Vagina (tissue), 2 donors: ENCODE measurements around the gene ACAD8. TPM values are rescaled to one million over a fixed set of nuclear protein-coding genes. Genes with fewer than 3 reads are reported as not detected.
A peak's percentile ranks its signal among the peaks of the same experiment; 100 is the strongest.

Experiments
- DNase-seq, 2 donors: peaks; one replicate each; pipeline ENCODE4 v3.0.0-alpha.2; 2017; ENCODE audit errors: extremely low spot score in 2 of 2
- H3K27ac ChIP-seq: fragments of 200-600 bp; sonication (generic); one replicate; pipeline ENCODE4 v1.5.1; 2019
- H3K27me3 ChIP-seq: fragments of 200-600 bp; sonication (generic); one replicate; pipeline ENCODE4 v1.5.1; 2019
- H3K36me3 ChIP-seq, 2 donors: fragments of 200-600 bp; sonication (generic); one replicate each; pipeline ENCODE4 v1.5.1; 2017 to 2019
- H3K4me1 ChIP-seq: fragments of 200-600 bp; sonication (generic); one replicate; pipeline ENCODE4 v1.5.1; 2019
- H3K4me3 ChIP-seq, 2 donors: fragments of 200-600 bp; sonication (generic); 1 replicate in 1 of 2; 2 replicates in 1 of 2; pipeline ENCODE4 v1.5.1; 2016 to 2019
- H3K9me3 ChIP-seq: fragments of 200-600 bp; sonication (generic); one replicate; pipeline ENCODE4 v1.5.1; 2019
- CTCF ChIP-seq, 3 experiments: fragments of 450-650 bp in 2 of 3; fragments of 200-600 bp in 1 of 3; sonication (generic) in 1 of 3; IDR thresholded peaks; one replicate each; pipeline ENCODE4 v1.5.1; 2017 to 2019; ENCODE audit warnings: antibody characterized with exemption in 3 of 3, mild to moderate bottlenecking in 2 of 3, moderate library complexity in 2 of 3
- POLR2A ChIP-seq, 2 donors: fragments of 450-650 bp; IDR thresholded peaks; one replicate each; pipeline ENCODE4 v1.6.1; 2017; ENCODE audit warnings: antibody characterized with exemption in 2 of 2, mild to moderate bottlenecking in 2 of 2, moderate library complexity in 2 of 2
- POLR2AphosphoS5 ChIP-seq, 2 donors: sonication (generic); formaldehyde crosslinking; IDR thresholded peaks; one replicate each; pipeline ENCODE4 v1.9.0; 2017; ENCODE audit warnings: antibody characterized with exemption in 2 of 2, mild to moderate bottlenecking in 2 of 2, low read depth in 1 of 2; ENCODE audit not compliant: insufficient read depth in 1 of 2
- intact Hi-C: fragments of 100-400 bp; cut with DNase I; formaldehyde crosslinking; loops from one replicate; pipeline ENCODE4 v1.15.1; 2023
- total RNA-seq: library from RNA; depleted of rRNA; stranded (reverse); fragments of >200 nt; gene quantifications from one replicate; pipeline ENCODE4 v1.2.3, GENCODE V29; 2016

ACAD8 gene
- total RNA-seq, 1 donor from 2014 or later = 31.9 TPM

GRCh38 chr11:134215836-134216235, 37.5 kb upstream of the ACAD8 start:
- Histone ChIP-seq H3K4me1 (no peaks in the 10 kb centered on the region), H3K9me3 (no peaks in the 10 kb centered on the region), H3K4me3 (no peak overlapping the region), H3K36me3 (peaks cover 0 to 10% of the 10 kb centered on the region in 2 donors), H3K27ac (no peak overlapping the region), H3K27me3 (no peaks in the 10 kb centered on the region)
- DNase-seq = no peak
- intact Hi-C loops = no loop called here
- TF ChIP-seq POLR2AphosphoS5 (IDR thresholded peaks at IDR 0.05; ENCODE audit: insufficient read depth in 1 of 2, low read depth in 1 of 2) (no peak), POLR2A (IDR thresholded peaks at IDR 0.05) (no peak), CTCF (IDR thresholded peaks at IDR 0.05) (no peak)

GRCh38 chr11:134216816-134217215, 36.6 kb upstream of the ACAD8 start:
- no peak overlapping the region for H3K4me3 ChIP-seq
- no peaks in the 10 kb centered on the region for H3K9me3 ChIP-seq
- TF ChIP-seq POLR2AphosphoS5 (IDR thresholded peaks at IDR 0.05; ENCODE audit: insufficient read depth in 1 of 2, low read depth in 1 of 2) = no peak
- TF ChIP-seq POLR2A (IDR thresholded peaks at IDR 0.05) = no peak
- no peak for TF ChIP-seq CTCF (IDR thresholded peaks at IDR 0.05)
- H3K36me3 ChIP-seq = peaks cover 0 to 10% of the 10 kb centered on the region in 2 donors
- DNase-seq = no peak
- intact Hi-C loops = no loop called here
- H3K27me3 ChIP-seq = no peaks in the 10 kb centered on the region
- no peaks in the 10 kb centered on the region for H3K4me1 ChIP-seq
- no peak overlapping the region for H3K27ac ChIP-seq

- peak overlapping the region; percentile 95 for H3K27ac ChIP-seq
- intact Hi-C loops = no loop called here
- peaks cover 41% of the 10 kb centered on the region for H3K4me1 ChIP-seq
- no peak for TF ChIP-seq POLR2AphosphoS5 (IDR thresholded peaks at IDR 0.05; ENCODE audit: insufficient read depth in 1 of 2, low read depth in 1 of 2)
- no peak for DNase-seq
- no peaks in the 10 kb centered on the region for H3K9me3 ChIP-seq
- H3K36me3 ChIP-seq = no peaks in the 10 kb centered on the region
- H3K27me3 ChIP-seq = no peaks in the 10 kb centered on the region
- peak overlapping the region; percentile 89 for H3K4me3 ChIP-seq
These were observed 30.2 kb upstream of the ACAD8 start for GRCh38 chr11:134223121-134223520.

GRCh38 chr11:134223836-134224709, 29.3 kb upstream of the ACAD8 start, which contains the start of the genes NCAPD3 and VPS26B:
Gene NCAPD3, minus strand, starts transcription at chr11:134223967. Its CDS starts 41 bp downstream, at chr11:134223926.
Gene VPS26B, plus strand, starts transcription at chr11:134224671. Its CDS starts 452 bp downstream, at chr11:134225123.
- peaks cover 51% of the 10 kb centered on the region for H3K4me1 ChIP-seq
- peak within 1 kb of the TSS; percentile 89 for H3K4me3 ChIP-seq
- intact Hi-C loops = no loop called here

More at GRCh38 chr11:134223836-134224709, 29.3 kb upstream of the ACAD8 start, which contains the start of the genes NCAPD3 and VPS26B:
- peak; percentile 81 to 100 for TF ChIP-seq POLR2AphosphoS5 (IDR thresholded peaks at IDR 0.05; ENCODE audit: insufficient read depth in 1 of 2, low read depth in 1 of 2)
- TF ChIP-seq CTCF (IDR thresholded peaks at IDR 0.05) = no peak
- TF ChIP-seq POLR2A (IDR thresholded peaks at IDR 0.05) = peak; percentile 99
- Histone ChIP-seq H3K27me3 (no peaks in the 10 kb centered on the region), H3K36me3 (no peaks in the 10 kb centered on the region), H3K9me3 (no peaks in the 10 kb centered on the region), H3K27ac (peak within 1 kb of the TSS; percentile 95)
- peak in 1 of 2 donors; percentile 97 for DNase-seq
